Tibial nerve (tissue), 4 donors: ENCODE results near the gene CTAGE6. TPM values are rescaled to one million over a fixed set of nuclear protein-coding genes. Genes with fewer than 3 reads are reported as not detected.
"Not testable (repeated sequence)": the region's sequence is repeated elsewhere in the genome, so short reads cannot be mapped to it uniquely, and the experiment has no call there.

Experiments used
- DNase-seq, 2 donors: peaks; one replicate each; pipeline ENCODE4 v3.0.0-alpha.2; 2019; ENCODE audit warnings: low spot score in 2 of 2
- H3K27ac ChIP-seq, 4 donors: fragments of 200-600 bp; sonication (generic) in 3 of 4; one replicate each; pipeline ENCODE4 v1.5.1; 2017 to 2019; ENCODE audit warnings: mild to moderate bottlenecking in 1 of 4
- H3K27me3 ChIP-seq, 2 donors: fragments of 200-600 bp; sonication (generic) in 1 of 2; one replicate each; pipeline versions ENCODE4 v1.5.1 to v1.6.0; 2017 to 2019
- H3K36me3 ChIP-seq, 3 donors: fragments of 200-600 bp; sonication (generic); one replicate each; pipeline ENCODE4 v1.5.1; 2018 to 2019
- H3K4me1 ChIP-seq, 4 donors: fragments of 200-600 bp; sonication (generic) in 3 of 4; one replicate each; pipeline ENCODE4 v1.5.1; 2017 to 2019
- H3K4me3 ChIP-seq, 4 donors: fragments of 200-600 bp; sonication (generic) in 3 of 4; one replicate each; pipeline ENCODE4 v1.5.1; 2017 to 2019; ENCODE audit warnings: mild to moderate bottlenecking in 1 of 4, moderate library complexity in 1 of 4
- H3K9me3 ChIP-seq, 4 donors: fragments of 200-600 bp; sonication (generic) in 3 of 4; one replicate each; pipeline ENCODE4 v1.5.1; 2017 to 2019
- WGBS, 2 donors: methylation state at CpG; one replicate each; pipeline ENCODE4 v1.1.5; 2018; 5-methylcytosine and 5-hydroxymethylcytosine counted together
- total RNA-seq, 4 donors: library from RNA; depleted of rRNA; stranded (reverse); fragments of >200 nt; gene quantifications; one replicate each; pipeline ENCODE4 v1.1.0, GENCODE V29; 2016

Gene CTAGE6
- total RNA-seq: 1 to 10 TPM in 2 of 4 donors, under 1 TPM in 1, not detected in 1; 0.90 to 2.0 (median 1.0) TPM

GRCh38 chr7:143757596-143757995 lies at the start of gene CTAGE6:
CTAGE6 (minus strand) TSS chr7:143757696; CDS start chr7:143757658, 38 bp downstream.
- not testable (repeated sequence) for H3K4me3 ChIP-seq, H3K27ac ChIP-seq, H3K9me3 ChIP-seq, H3K4me1 ChIP-seq, H3K27me3 ChIP-seq, DNase-seq, H3K36me3 ChIP-seq
- 100% methylated on average over 2 of the region's 19 CpGs; no CpG with 5 or more reads in 1 of the 2 donors for WGBS, 2 donors

- H3K4me1 ChIP-seq, H3K9me3 ChIP-seq, H3K36me3 ChIP-seq, H3K27me3 ChIP-seq, H3K4me3 ChIP-seq, H3K27ac ChIP-seq: not testable (repeated sequence)
- no CpG with 5 or more reads among the region's 5 CpGs for WGBS, 2 donors
- peak in 1 of 2 donors; percentile 14 for DNase-seq
These were observed 49.2 kb upstream of the CTAGE6 start for GRCh38 chr7:143806664-143807071.

- not testable (repeated sequence) for H3K27ac ChIP-seq, H3K27me3 ChIP-seq, DNase-seq, H3K36me3 ChIP-seq, H3K4me1 ChIP-seq, H3K4me3 ChIP-seq, H3K9me3 ChIP-seq
- WGBS, 2 donors: 61 to 78% methylated on average over 2 of the region's 2 CpGs
These were observed 40.4 kb upstream of the CTAGE6 start for GRCh38 chr7:143797896-143798290.

- H3K27ac ChIP-seq, DNase-seq, H3K4me1 ChIP-seq, H3K36me3 ChIP-seq, H3K9me3 ChIP-seq, H3K4me3 ChIP-seq, H3K27me3 ChIP-seq: not testable (repeated sequence)
- 60% methylated on average over 1 of the region's 6 CpGs; no CpG with 5 or more reads in 1 of the 2 donors for WGBS, 2 donors
These were observed 39.8 kb upstream of the CTAGE6 start for GRCh38 chr7:143797119-143797895.

- H3K27ac ChIP-seq, H3K36me3 ChIP-seq, H3K4me3 ChIP-seq, H3K4me1 ChIP-seq, H3K9me3 ChIP-seq, DNase-seq, H3K27me3 ChIP-seq: not testable (repeated sequence)
- no CpG with 5 or more reads among the region's 2 CpGs for WGBS, 2 donors
These were observed 38.2 kb upstream of the CTAGE6 start for GRCh38 chr7:143795653-143796052.

GRCh38 chr7:143792633-143793032 lies 35.1 kb upstream of the CTAGE6 start:
- 100% methylated on average over 2 of the region's 2 CpGs for WGBS, 2 donors
- DNase-seq: not testable (repeated sequence)

GRCh38 chr7:143785415-143786182 lies 28.1 kb upstream of the CTAGE6 start:
- H3K27me3 ChIP-seq, H3K4me3 ChIP-seq, DNase-seq, H3K9me3 ChIP-seq, H3K36me3 ChIP-seq, H3K27ac ChIP-seq, H3K4me1 ChIP-seq: not testable (repeated sequence)
- WGBS, 2 donors: no CpG with 5 or more reads among the region's 7 CpGs

More at GRCh38 chr7:143792633-143793032, 35.1 kb upstream of the CTAGE6 start:
- not testable (repeated sequence) for H3K4me1 ChIP-seq, H3K9me3 ChIP-seq, H3K36me3 ChIP-seq, H3K27me3 ChIP-seq, H3K27ac ChIP-seq, H3K4me3 ChIP-seq

GRCh38 chr7:143779591-143779990 lies 22.1 kb upstream of the CTAGE6 start:
- not testable (repeated sequence) for DNase-seq, H3K4me1 ChIP-seq, H3K9me3 ChIP-seq, H3K4me3 ChIP-seq, H3K27me3 ChIP-seq, H3K36me3 ChIP-seq, H3K27ac ChIP-seq
- WGBS, 2 donors: no CpG with 5 or more reads among the region's 2 CpGs

GRCh38 chr7:143772738-143773468 lies 15.4 kb upstream of the CTAGE6 start:
- not testable (repeated sequence) for H3K4me1 ChIP-seq, H3K36me3 ChIP-seq, H3K4me3 ChIP-seq, H3K27me3 ChIP-seq, H3K27ac ChIP-seq, H3K9me3 ChIP-seq, DNase-seq
- 100% methylated on average over 1 of the region's 5 CpGs; no CpG with 5 or more reads in 1 of the 2 donors for WGBS, 2 donors

GRCh38 chr7:143767531-143767930 lies 10.0 kb upstream of the CTAGE6 start:
- H3K27me3 ChIP-seq, H3K36me3 ChIP-seq, H3K27ac ChIP-seq, H3K4me1 ChIP-seq, H3K4me3 ChIP-seq, DNase-seq, H3K9me3 ChIP-seq: not testable (repeated sequence)
- WGBS, 2 donors: 71 to 95% methylated on average over 2 of the region's 2 CpGs

- 0% methylated on average over 2 of the region's 5 CpGs for WGBS, 2 donors
- H3K4me3 ChIP-seq, H3K36me3 ChIP-seq, H3K27me3 ChIP-seq, H3K27ac ChIP-seq, H3K4me1 ChIP-seq, DNase-seq, H3K9me3 ChIP-seq: not testable (repeated sequence)
These were observed 8.2 kb upstream of the CTAGE6 start for GRCh38 chr7:143765678-143766077.

GRCh38 chr7:143763065-143763464 lies 5.6 kb upstream of the CTAGE6 start:
- not testable (repeated sequence) for H3K4me3 ChIP-seq, DNase-seq, H3K36me3 ChIP-seq, H3K9me3 ChIP-seq, H3K27ac ChIP-seq, H3K4me1 ChIP-seq, H3K27me3 ChIP-seq
- no CpG with 5 or more reads among the region's 1 CpG for WGBS, 2 donors

- DNase-seq, H3K36me3 ChIP-seq, H3K27me3 ChIP-seq, H3K4me3 ChIP-seq, H3K9me3 ChIP-seq, H3K27ac ChIP-seq, H3K4me1 ChIP-seq: not testable (repeated sequence)
- no CpG with 5 or more reads among the region's 4 CpGs for WGBS, 2 donors
These were observed 12.2 kb downstream of the CTAGE6 start for GRCh38 chr7:143745340-143745739.
